Measurements from ENCODE around the gene CMPK2. TPM values are rescaled to one million over a fixed set of nuclear protein-coding genes. Genes with fewer than 3 reads are reported as not detected.

CMPK2 gene
- total and polyA plus RNA-seq, 2 donors (not counting 1 experiment from before 2014, with no cell fraction given), result 0.33 to 0.52 TPM

DNA sequence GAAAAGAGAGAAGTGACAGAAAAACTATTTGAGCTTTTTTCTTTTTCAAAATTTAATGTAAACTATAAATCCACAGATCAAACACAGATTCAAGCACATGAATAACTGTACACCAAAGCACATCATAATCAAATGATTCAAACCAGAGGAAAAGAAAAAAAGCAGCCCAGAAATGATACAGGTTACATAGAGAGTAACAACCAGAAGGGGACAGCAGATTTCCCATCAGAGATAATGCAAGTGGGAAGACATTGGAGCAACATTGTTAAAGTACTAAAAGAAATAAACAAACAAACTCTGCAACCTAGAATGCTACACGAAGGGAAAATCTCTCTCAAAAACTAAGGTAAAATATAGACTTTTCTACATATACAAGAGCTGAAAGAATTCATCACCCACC lies 34.5 kb downstream of the CMPK2 start:
- H3K27me3 ChIP-seq (ENCODE audit: control insufficient read depth, insufficient read depth, low read length), result no peaks in the 10 kb centered on the region
- TF ChIP-seq CTCF (conservative IDR thresholded peaks at IDR 0.05 in 1 of 2, IDR thresholded peaks at IDR 0.05 in 1 of 2; ENCODE audit: low read depth in 1 of 2, low read length in 2 of 2) (no peak), EZH2 (IDR thresholded peaks at IDR 0.05; ENCODE audit: low read length, missing control alignments) (no peak)
- no peak overlapping the region for H3K9ac ChIP-seq (ENCODE audit: insufficient read depth, low read length)
- H3K27ac ChIP-seq (ENCODE audit: insufficient read depth, low read length), result no peak overlapping the region
- H3K4me3 ChIP-seq (replicated peaks in 1 of 4; ENCODE audit: control extremely low read depth in 1 of 4, insufficient read depth in 1 of 4, low read depth in 3 of 4, low read length in 4 of 4), result no peak overlapping the region
- H3K36me3 ChIP-seq (ENCODE audit: control insufficient read depth, insufficient read depth, low read length), result no peaks in the 10 kb centered on the region
- DNase-seq (ENCODE audit: low read depth in 2 of 2), result no peak
- H3K9me3 ChIP-seq (ENCODE audit: control insufficient read depth, insufficient read depth, low read depth, low read length), result no peaks in the 10 kb centered on the region
- H2AFZ ChIP-seq (ENCODE audit: low read length), result no peak overlapping the region
- H3K79me2 ChIP-seq (ENCODE audit: control insufficient read depth, insufficient read depth, low read length), result no peaks in the 10 kb centered on the region
- H3K4me1 ChIP-seq (ENCODE audit: control insufficient read depth, extremely low read depth, insufficient read depth, low read length), result no peaks in the 10 kb centered on the region
- no peak overlapping the region for H3K4me2 ChIP-seq (ENCODE audit: extremely low read depth, insufficient read depth, low read length)
- H4K20me1 ChIP-seq (ENCODE audit: control insufficient read depth, extremely low read depth, insufficient read depth, low read length), result no peaks in the 10 kb centered on the region

DNA sequence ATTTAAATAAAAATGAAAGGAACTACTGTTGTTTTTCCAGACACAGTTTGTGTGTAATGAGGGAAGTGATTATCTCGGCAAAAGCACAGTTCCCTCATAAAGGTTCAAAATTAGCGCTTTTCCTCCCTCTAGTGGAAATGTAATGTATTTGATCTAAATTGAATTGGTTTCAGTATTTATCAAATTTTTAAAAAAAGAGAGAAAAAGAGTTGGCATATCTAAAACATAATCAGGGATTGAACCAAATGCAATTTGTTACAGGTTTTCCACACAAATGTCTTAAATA lies 37.5 kb downstream of the CMPK2 start:
- Histone ChIP-seq H3K27me3 (ENCODE audit: control insufficient read depth, insufficient read depth, low read length) (no peaks in the 10 kb centered on the region), H3K9ac (ENCODE audit: insufficient read depth, low read length) (no peak overlapping the region), H3K4me2 (ENCODE audit: extremely low read depth, insufficient read depth, low read length) (peak overlapping the region; percentile 46), H3K27ac (ENCODE audit: insufficient read depth, low read length) (no peak overlapping the region), H4K20me1 (ENCODE audit: control insufficient read depth, extremely low read depth, insufficient read depth, low read length) (no peaks in the 10 kb centered on the region), H3K9me3 (ENCODE audit: control insufficient read depth, insufficient read depth, low read depth, low read length) (no peaks in the 10 kb centered on the region), H3K79me2 (ENCODE audit: control insufficient read depth, insufficient read depth, low read length) (no peaks in the 10 kb centered on the region), H3K4me1 (ENCODE audit: control insufficient read depth, extremely low read depth, insufficient read depth, low read length) (peaks cover 3% of the 10 kb centered on the region), H3K36me3 (ENCODE audit: control insufficient read depth, insufficient read depth, low read length) (no peaks in the 10 kb centered on the region), H2AFZ (ENCODE audit: low read length) (peak overlapping the region; percentile 24), H3K4me3 (replicated peaks in 1 of 4; ENCODE audit: control extremely low read depth in 1 of 4, insufficient read depth in 1 of 4, low read depth in 3 of 4, low read length in 4 of 4) (no peak overlapping the region)
- peak; percentile 32 to 48 for TF ChIP-seq CTCF (conservative IDR thresholded peaks at IDR 0.05 in 1 of 2, IDR thresholded peaks at IDR 0.05 in 1 of 2; ENCODE audit: low read depth in 1 of 2, low read length in 2 of 2)
- TF ChIP-seq EZH2 (IDR thresholded peaks at IDR 0.05; ENCODE audit: low read length, missing control alignments), result no peak
- DNase-seq (ENCODE audit: low read depth in 2 of 2), result peak; percentile 40 to 66

DNA sequence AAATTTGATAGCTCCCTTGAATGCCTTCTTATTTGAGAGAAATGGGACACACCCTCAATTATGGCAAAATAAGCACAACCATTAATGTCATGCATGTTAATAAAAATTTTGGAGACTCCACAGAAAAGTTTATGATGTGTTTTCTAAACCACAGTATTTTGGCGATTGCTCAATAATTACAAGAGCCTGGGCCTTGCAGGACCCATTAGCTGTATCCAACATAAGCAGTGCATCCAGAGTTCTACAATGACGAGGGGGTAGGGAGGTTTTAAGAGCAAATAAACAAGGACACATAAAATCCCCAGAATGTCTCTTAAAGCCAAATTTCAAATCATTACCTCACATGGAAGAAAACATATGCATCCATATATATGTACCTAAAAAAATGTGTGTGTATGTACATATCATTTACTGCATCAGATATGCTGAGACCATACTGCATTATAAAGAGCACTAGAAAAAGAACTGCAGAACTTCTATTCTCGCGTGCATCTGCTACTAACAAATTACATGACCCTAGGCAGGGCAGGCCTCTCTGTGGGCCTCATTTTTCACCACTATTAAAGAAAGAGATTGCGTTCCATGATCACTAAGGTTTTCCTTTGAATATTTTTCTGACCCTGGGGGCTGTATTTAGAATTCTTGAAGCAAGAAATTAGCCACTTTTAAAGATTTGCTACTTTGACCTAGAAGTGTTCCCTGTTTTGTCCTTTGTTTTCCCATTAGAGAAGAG lies 38.0 kb downstream of the CMPK2 start:
- Histone ChIP-seq H2AFZ (ENCODE audit: low read length) (peak overlapping the region; percentile 24), H3K9ac (ENCODE audit: insufficient read depth, low read length) (no peak overlapping the region), H3K27ac (ENCODE audit: insufficient read depth, low read length) (no peak overlapping the region), H3K4me2 (ENCODE audit: extremely low read depth, insufficient read depth, low read length) (peak overlapping the region; percentile 46), H3K9me3 (ENCODE audit: control insufficient read depth, insufficient read depth, low read depth, low read length) (no peaks in the 10 kb centered on the region), H3K36me3 (ENCODE audit: control insufficient read depth, insufficient read depth, low read length) (no peaks in the 10 kb centered on the region), H3K27me3 (ENCODE audit: control insufficient read depth, insufficient read depth, low read length) (no peaks in the 10 kb centered on the region), H3K79me2 (ENCODE audit: control insufficient read depth, insufficient read depth, low read length) (no peaks in the 10 kb centered on the region), H3K4me1 (ENCODE audit: control insufficient read depth, extremely low read depth, insufficient read depth, low read length) (peaks cover 3% of the 10 kb centered on the region), H3K4me3 (replicated peaks in 1 of 4; ENCODE audit: control extremely low read depth in 1 of 4, insufficient read depth in 1 of 4, low read depth in 3 of 4, low read length in 4 of 4) (no peak overlapping the region), H4K20me1 (ENCODE audit: control insufficient read depth, extremely low read depth, insufficient read depth, low read length) (no peaks in the 10 kb centered on the region)
- DNase-seq (ENCODE audit: low read depth in 2 of 2), result peak in 1 of 2 donors; percentile 58
- TF ChIP-seq EZH2 (IDR thresholded peaks at IDR 0.05; ENCODE audit: low read length, missing control alignments) (no peak), CTCF (conservative IDR thresholded peaks at IDR 0.05 in 1 of 2, IDR thresholded peaks at IDR 0.05 in 1 of 2; ENCODE audit: low read depth in 1 of 2, low read length in 2 of 2) (no peak)
